ENCODE measurements around the gene RFX8. TPM values are rescaled to one million over a fixed set of nuclear protein-coding genes. Genes with fewer than 3 reads are reported as not detected.
A peak's percentile ranks its signal among the peaks of the same experiment; 100 is the strongest.

RFX8 gene
- polyA plus RNA-seq, 3 donors, result not detected

GRCh38 chr2:101351207-101351606 is 123.7 kb downstream of the RFX8 start:
- Histone ChIP-seq H3K27me3 (ENCODE audit: control insufficient read depth in 2 of 2, insufficient read depth in 2 of 2, low read length in 2 of 2) (no peaks in the 10 kb centered on the region), H3K9ac (ENCODE audit: insufficient read depth, low read length, poor library complexity, severe bottlenecking) (no peak overlapping the region), H3K4me2 (replicated peaks; ENCODE audit: extremely low read depth, low read length, poor library complexity, severe bottlenecking) (no peak overlapping the region), H3K79me2 (ENCODE audit: insufficient read depth, low read length) (no peaks in the 10 kb centered on the region), H3K9me3 (replicated peaks in 1 of 2; ENCODE audit: control insufficient read depth in 1 of 2, insufficient read depth in 1 of 2, low read length in 2 of 2) (no peaks in the 10 kb centered on the region), H4K20me1 (ENCODE audit: insufficient read depth, low read length) (no peaks in the 10 kb centered on the region), H3K4me3 (replicated peaks in 1 of 3; ENCODE audit: low read depth in 2 of 3, low read length in 3 of 3) (no peak overlapping the region), H3K36me3 (replicated peaks in 1 of 2; ENCODE audit: control insufficient read depth in 1 of 2, insufficient read depth in 2 of 2, low read length in 2 of 2) (no peaks in the 10 kb centered on the region), H3K4me1 (ENCODE audit: control insufficient read depth in 1 of 2, insufficient read depth in 2 of 2, low read length in 2 of 2) (no peaks in the 10 kb centered on the region), H2AFZ (ENCODE audit: insufficient read depth, low read depth, low read length, poor library complexity, severe bottlenecking) (no peak overlapping the region), H3K27ac (ENCODE audit: low read depth in 1 of 2, low read length in 2 of 2) (no peak overlapping the region)
- Mint-ChIP-seq H3K36me3 (no peaks in the 10 kb centered on the region), H3K27me3 (ENCODE audit: low read depth in 3 of 3) (peaks cover 0 to 3% (median 0%) of the 10 kb centered on the region in 3 donors), H3K4me3 (no peak overlapping the region), H3K9me3 (peaks cover 0 to 2% (median 0%) of the 10 kb centered on the region in 7 donors), H3K4me1 (peaks cover 11% of the 10 kb centered on the region), H3K27ac (no peak overlapping the region)
- DNase-seq, result no peak
- intact Hi-C loops (cut with micrococcal nuclease), result no loop called here
- 90% methylated on average over 5 of the region's 7 CpGs for WGBS (ENCODE audit: insufficient coverage)
- TF ChIP-seq CTCF (IDR thresholded peaks at IDR 0.05), result no peak

- no peaks in the 10 kb centered on the region for H3K27me3 ChIP-seq (ENCODE audit: control insufficient read depth in 2 of 2, insufficient read depth in 2 of 2, low read length in 2 of 2)
- peak; percentile 26 for TF ChIP-seq CTCF (IDR thresholded peaks at IDR 0.05)
- peak in 2 of 3 donors; percentile 25 to 43 for DNase-seq
- no peaks in the 10 kb centered on the region for H3K36me3 ChIP-seq (replicated peaks in 1 of 2; ENCODE audit: control insufficient read depth in 1 of 2, insufficient read depth in 2 of 2, low read length in 2 of 2)
- Mint-ChIP-seq H3K9me3 (peaks cover 0 to 2% (median 0%) of the 10 kb centered on the region in 7 donors), H3K4me1 (peaks cover 11% of the 10 kb centered on the region), H3K27ac (no peak overlapping the region), H3K4me3 (no peak overlapping the region), H3K27me3 (ENCODE audit: low read depth in 3 of 3) (peaks cover 0 to 1% (median 0%) of the 10 kb centered on the region in 3 donors), H3K36me3 (no peaks in the 10 kb centered on the region)
- H3K4me1 ChIP-seq (ENCODE audit: control insufficient read depth in 1 of 2, insufficient read depth in 2 of 2, low read length in 2 of 2), result no peaks in the 10 kb centered on the region
- no peak overlapping the region for H3K9ac ChIP-seq (ENCODE audit: insufficient read depth, low read length, poor library complexity, severe bottlenecking)
- H3K79me2 ChIP-seq (ENCODE audit: insufficient read depth, low read length), result no peaks in the 10 kb centered on the region
- H3K9me3 ChIP-seq (replicated peaks in 1 of 2; ENCODE audit: control insufficient read depth in 1 of 2, insufficient read depth in 1 of 2, low read length in 2 of 2), result no peaks in the 10 kb centered on the region
- H2AFZ ChIP-seq (ENCODE audit: insufficient read depth, low read depth, low read length, poor library complexity, severe bottlenecking), result no peak overlapping the region
- no peak overlapping the region for H3K27ac ChIP-seq (ENCODE audit: low read depth in 1 of 2, low read length in 2 of 2)
- H3K4me3 ChIP-seq (replicated peaks in 1 of 3; ENCODE audit: low read depth in 2 of 3, low read length in 3 of 3), result no peak overlapping the region
- H4K20me1 ChIP-seq (ENCODE audit: insufficient read depth, low read length), result no peaks in the 10 kb centered on the region
- intact Hi-C loops (cut with micrococcal nuclease), result loop anchor here in 1 of 2 donors (5.0 to 10.0 kb wide), 3 partner anchors 55 to 482 kb away; no protein-coding TSS in a partner anchor
- H3K4me2 ChIP-seq (replicated peaks; ENCODE audit: extremely low read depth, low read length, poor library complexity, severe bottlenecking), result no peak overlapping the region
- WGBS (ENCODE audit: insufficient coverage), result 73% methylated on average over 5 of the region's 7 CpGs
These were observed 124.8 kb downstream of the RFX8 start for GRCh38 chr2:101349893-101350662.
